Kidney (tissue), 14 donors: Measurements from ENCODE around the gene PCDH9. TPM values are rescaled to one million over a fixed set of nuclear protein-coding genes. Genes with fewer than 3 reads are reported as not detected.
A peak's percentile ranks its signal among the peaks of the same experiment; 100 is the strongest.

Experiments used
- DNase-seq, 5 donors: peaks; one replicate each; pipeline ENCODE4 v3.0.0-alpha.2; 2013 to 2020
- FAIRE-seq: peaks from 2 replicates; lab custom pipeline; 2012; peaks lifted over from hg19 to GRCh38; lab: Jason Lieb, UNC
- H3K27ac ChIP-seq, 2 donors: one replicate each; pipeline ENCODE4 v1.7.0; 2013; ENCODE audit warnings: low read depth in 2 of 2, low read length in 2 of 2, inconsistent platforms in 1 of 2
- H3K27me3 ChIP-seq: one replicate; pipeline ENCODE4 v1.7.1; 2013; ENCODE audit warnings: low read length, inconsistent platforms; ENCODE audit not compliant: control insufficient read depth, insufficient read depth
- H3K36me3 ChIP-seq, 3 donors: one replicate each; pipeline versions ENCODE4 v1.7.0 to v1.7.1; 2013; ENCODE audit warnings: low read length in 3 of 3, control low read depth in 1 of 3, inconsistent platforms in 1 of 3; ENCODE audit not compliant: insufficient read depth in 3 of 3, control insufficient read depth in 2 of 3
- H3K4me1 ChIP-seq, 3 donors: one replicate each; pipeline versions ENCODE4 v1.7.0 to v1.7.1; 2013; ENCODE audit warnings: low read length in 3 of 3, inconsistent platforms in 1 of 3, low read depth in 1 of 3; ENCODE audit not compliant: control insufficient read depth in 2 of 3, insufficient read depth in 2 of 3
- H3K4me3 ChIP-seq, 3 donors: one replicate each; pipeline versions ENCODE4 v1.7.0 to v1.8.1; 2013; ENCODE audit warnings: low read length in 3 of 3, control low read depth in 1 of 3, inconsistent platforms in 1 of 3
- H3K9ac ChIP-seq, 3 donors: one replicate each; pipeline versions ENCODE4 v1.7.0 to v1.7.1; 2013; ENCODE audit warnings: low read length in 3 of 3, control low read depth in 1 of 3, inconsistent platforms in 1 of 3
- H3K9me3 ChIP-seq, 3 donors: one replicate each; pipeline versions ENCODE4 v1.7.0 to v1.7.1; 2013; ENCODE audit warnings: low read length in 3 of 3, control low read depth in 1 of 3, inconsistent platforms in 1 of 3; ENCODE audit not compliant: control insufficient read depth in 2 of 3, insufficient read depth in 1 of 3
- CTCF ChIP-seq: IDR thresholded peaks from 3 replicates; pipeline ENCODE4 v1.5.1; 2012; ENCODE audit warnings: mild to moderate bottlenecking, moderate library complexity, borderline replicate concordance; ENCODE audit not compliant: insufficient read depth; ENCODE audit errors: extremely low read depth
- intact Hi-C: fragments of 100-400 bp; cut with DNase I; formaldehyde crosslinking; loops from one replicate; pipeline ENCODE4 v1.11.1; 2022
- polyA plus RNA-seq: library from polyadenylated mRNA; stranded (reverse); fragments of 350-450 nt; fragmentation: Illumina TruSeq; extraction: RNeasy Lipid Tissue Mini Kit (QIAGEN cat#74804); gene quantifications from one replicate; pipeline ENCODE4 v1.2.3, GENCODE V29; 2014; ENCODE audit warnings: low read depth, low replicate concordance; ENCODE audit not compliant: insufficient read depth
- total RNA-seq: library from RNA; stranded (reverse); fragmentation: NEBNext Ultra II Directional; extraction: Animal tissue kit (Norgen Biotek cat#: 25700); gene quantifications from one replicate; pipeline ENCODE4 v1.2.1, GENCODE V29; 2021
- donor health status: control.
- donor health status: control.
- donor health status: control.
- donor health status: control.
- donor health status: control.
- donor health status: DM: yes; HTN: yes; CAD: no.
- donor health status: Normal renal cell carcinoma (clear cell type).

The PCDH9 gene
- total and polyA plus RNA-seq, 2 donors from 2014 or later = 1.6 to 9.5 TPM

- peak in 2 of 5 donors; percentile 44 to 76 for DNase-seq
Observed at GRCh38 chr13:66689628-66690027, 540.5 kb downstream of the PCDH9 start.

GRCh38 chr13:66689037-66689619 lies 541.0 kb downstream of the PCDH9 start:
- Histone ChIP-seq H3K4me1 (no peaks in the 10 kb centered on the region), H3K9ac (no peak overlapping the region), H3K27me3 (no peaks in the 10 kb centered on the region), H3K4me3 (no peak overlapping the region), H3K27ac (no peak overlapping the region), H3K9me3 (no peaks in the 10 kb centered on the region), H3K36me3 (no peaks in the 10 kb centered on the region)
- intact Hi-C loops = no loop called here
- peak; percentile 19 for TF ChIP-seq CTCF
- peak in 1 of 5 donors; percentile 46 for DNase-seq
- no peak for FAIRE-seq

More at GRCh38 chr13:66689628-66690027, 540.5 kb downstream of the PCDH9 start:
- no peak overlapping the region for H3K4me3 ChIP-seq
- intact Hi-C loops = no loop called here
- no peaks in the 10 kb centered on the region for H3K4me1 ChIP-seq
- FAIRE-seq = no peak
- no peaks in the 10 kb centered on the region for H3K27me3 ChIP-seq
- H3K9me3 ChIP-seq = no peaks in the 10 kb centered on the region
- no peak overlapping the region for H3K27ac ChIP-seq
- TF ChIP-seq CTCF = peak; percentile 15
- H3K36me3 ChIP-seq = no peaks in the 10 kb centered on the region
- H3K9ac ChIP-seq = no peak overlapping the region

GRCh38 chr13:66681403-66681802 lies 548.7 kb downstream of the PCDH9 start:
- Histone ChIP-seq H3K27ac (no peak overlapping the region), H3K4me1 (no peaks in the 10 kb centered on the region), H3K4me3 (no peak overlapping the region), H3K9ac (no peak overlapping the region), H3K36me3 (no peaks in the 10 kb centered on the region), H3K27me3 (no peaks in the 10 kb centered on the region), H3K9me3 (no peaks in the 10 kb centered on the region)
- no peak for TF ChIP-seq CTCF
- DNase-seq (no peak), FAIRE-seq (no peak)
- intact Hi-C loops = no loop called here

GRCh38 chr13:66680031-66680430 lies 550.1 kb downstream of the PCDH9 start:
- Histone ChIP-seq H3K4me3 (no peak overlapping the region), H3K9ac (no peak overlapping the region), H3K36me3 (no peaks in the 10 kb centered on the region), H3K9me3 (no peaks in the 10 kb centered on the region), H3K27ac (no peak overlapping the region), H3K4me1 (no peaks in the 10 kb centered on the region), H3K27me3 (no peaks in the 10 kb centered on the region)
- intact Hi-C loops = no loop called here
- no peak for TF ChIP-seq CTCF
- FAIRE-seq = no peak
- DNase-seq = no peak
